Subcutaneous abdominal adipose tissue (tissue), 5 donors: ENCODE measurements around the gene LRRC39.

Source experiments
- H3K27ac ChIP-seq: one replicate; pipeline ENCODE4 v1.7.0; 2013; ENCODE audit warnings: low read depth, mild to moderate bottlenecking, inconsistent platforms, low read length, moderate library complexity
- H3K27me3 ChIP-seq, 5 donors: one replicate each; pipeline ENCODE4 v1.7.0; 2013; ENCODE audit warnings: low read length in 5 of 5, inconsistent platforms in 1 of 5; ENCODE audit not compliant: control insufficient read depth in 5 of 5, insufficient read depth in 4 of 5
- H3K36me3 ChIP-seq, 5 donors: one replicate each; pipeline ENCODE4 v1.7.0; 2013; ENCODE audit warnings: low read length in 5 of 5; ENCODE audit not compliant: control insufficient read depth in 5 of 5, insufficient read depth in 5 of 5
- H3K4me1 ChIP-seq, 5 donors: one replicate each; pipeline ENCODE4 v1.7.0; 2013; ENCODE audit warnings: low read length in 5 of 5, mild to moderate bottlenecking in 3 of 5, moderate library complexity in 1 of 5; ENCODE audit not compliant: control insufficient read depth in 5 of 5, insufficient read depth in 5 of 5
- H3K4me3 ChIP-seq, 5 donors: one replicate each; pipeline ENCODE4 v1.7.0; 2013; ENCODE audit warnings: low read length in 5 of 5, low read depth in 1 of 5
- H3K9ac ChIP-seq, 5 donors: one replicate each; pipeline ENCODE4 v1.7.0; 2013; ENCODE audit warnings: low read length in 5 of 5, mild to moderate bottlenecking in 4 of 5, moderate library complexity in 3 of 5
- H3K9me3 ChIP-seq, 5 donors: one replicate each; pipeline ENCODE4 v1.7.0; 2013; ENCODE audit warnings: low read length in 5 of 5; ENCODE audit not compliant: control insufficient read depth in 5 of 5
- donor health status: healthy.
- donor health status: healthy.
- donor health status: healthy.
- donor health status: healthy.
- donor health status: healthy.

LRRC39 gene

DNA sequence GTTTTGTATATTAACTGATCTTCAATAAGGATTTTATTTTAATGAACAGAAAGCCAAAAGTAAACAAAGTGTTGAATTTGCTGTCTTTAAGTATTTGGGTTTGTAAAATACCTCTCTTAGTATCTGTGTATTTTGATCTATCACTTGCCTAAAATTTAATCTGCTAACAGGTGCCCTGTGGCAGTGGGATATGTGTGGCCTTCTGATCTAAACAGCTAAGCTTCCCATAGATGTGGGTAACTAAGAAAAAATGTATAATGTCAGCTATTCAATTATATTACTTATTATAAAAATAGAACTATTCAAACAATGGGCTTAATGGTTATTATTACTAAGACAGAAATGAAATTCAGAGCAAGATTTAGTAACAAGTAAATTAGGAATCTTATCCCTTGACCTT lies 15.2 kb downstream of the LRRC39 start:
- Histone ChIP-seq H3K36me3 (no peaks in the 10 kb centered on the region), H3K4me1 (peaks cover 0 to 6% (median 4%) of the 10 kb centered on the region in 5 donors), H3K9ac (no peak overlapping the region), H3K27me3 (no peaks in the 10 kb centered on the region), H3K27ac (no peak overlapping the region), H3K4me3 (no peak overlapping the region), H3K9me3 (no peaks in the 10 kb centered on the region)

DNA sequence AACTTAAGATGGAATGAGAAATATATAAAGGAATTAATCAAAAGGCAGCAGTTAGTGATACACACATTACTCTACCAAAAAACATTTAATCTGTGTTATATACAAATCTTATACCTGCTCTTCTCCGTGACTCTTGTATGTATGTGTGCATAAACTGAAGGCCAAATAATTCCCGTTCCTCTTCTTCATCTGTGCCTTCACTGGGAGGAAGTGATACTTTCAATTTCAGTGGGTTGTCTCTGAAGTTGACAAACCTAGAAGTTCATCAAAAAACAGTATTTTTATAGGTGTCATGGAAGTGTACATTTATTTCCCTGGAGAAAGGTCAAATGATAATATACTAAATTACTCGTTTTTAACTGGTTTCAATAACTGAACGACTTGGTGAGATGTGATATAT lies 25.8 kb downstream of the LRRC39 start:
- no peaks in the 10 kb centered on the region for H3K4me1 ChIP-seq
- H3K27me3 ChIP-seq, result no peaks in the 10 kb centered on the region
- no peak overlapping the region for H3K27ac ChIP-seq
- no peak overlapping the region for H3K4me3 ChIP-seq
- no peak overlapping the region for H3K9ac ChIP-seq
- H3K9me3 ChIP-seq, result no peaks in the 10 kb centered on the region
- peaks cover 12 to 28% (median 21%) of the 10 kb centered on the region in 5 donors for H3K36me3 ChIP-seq

DNA sequence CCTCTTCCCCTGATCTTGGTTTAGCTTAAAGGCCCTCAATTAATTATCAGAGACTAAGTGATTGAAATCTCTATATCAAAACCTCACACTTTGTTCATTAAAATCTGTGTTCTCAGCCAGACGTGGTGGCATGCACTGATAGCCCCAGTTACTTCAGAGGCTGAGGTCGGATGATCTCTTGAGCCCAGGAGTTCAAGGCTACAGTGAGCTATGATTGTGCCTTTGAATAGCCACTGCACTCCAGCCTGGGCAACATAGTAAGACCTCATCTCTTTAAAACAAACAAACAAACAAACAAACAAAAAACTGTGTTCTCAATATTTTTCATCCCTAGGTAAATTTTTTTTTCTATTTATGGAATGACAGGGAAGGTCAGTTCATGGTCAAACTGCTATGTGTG lies 26.4 kb downstream of the LRRC39 start:
- H3K36me3 ChIP-seq, result peaks cover 15 to 34% (median 27%) of the 10 kb centered on the region in 5 donors
- no peak overlapping the region for H3K9ac ChIP-seq
- H3K27me3 ChIP-seq, result no peaks in the 10 kb centered on the region
- no peaks in the 10 kb centered on the region for H3K9me3 ChIP-seq
- H3K4me1 ChIP-seq, result no peaks in the 10 kb centered on the region
- H3K27ac ChIP-seq, result no peak overlapping the region
- no peak overlapping the region for H3K4me3 ChIP-seq

DNA sequence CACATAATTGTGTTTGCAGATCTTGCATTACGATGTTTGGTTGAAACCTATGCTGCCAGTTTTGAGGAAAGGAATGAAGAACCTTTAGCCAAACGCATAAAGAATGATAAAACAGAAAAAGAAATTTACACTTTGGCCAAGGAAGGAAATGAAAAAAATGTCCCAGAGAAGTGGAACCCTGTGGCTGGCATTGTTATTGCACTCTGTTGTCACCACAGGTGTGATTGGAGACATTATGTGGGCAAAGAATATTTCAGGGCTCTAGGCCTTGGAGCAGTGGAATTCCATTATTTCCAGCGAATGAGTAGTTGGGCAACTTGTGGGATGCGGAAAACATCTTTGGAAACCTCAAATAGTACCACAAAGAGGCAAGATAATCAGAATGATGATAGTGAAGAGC lies 30.2 kb downstream of the LRRC39 start:
- no peak overlapping the region for H3K27ac ChIP-seq
- no peaks in the 10 kb centered on the region for H3K27me3 ChIP-seq
- no peaks in the 10 kb centered on the region for H3K9me3 ChIP-seq
- H3K4me3 ChIP-seq, result no peak overlapping the region
- H3K9ac ChIP-seq, result no peak overlapping the region
- no peaks in the 10 kb centered on the region for H3K4me1 ChIP-seq
- H3K36me3 ChIP-seq, result peaks cover 44 to 64% (median 59%) of the 10 kb centered on the region in 5 donors

DNA sequence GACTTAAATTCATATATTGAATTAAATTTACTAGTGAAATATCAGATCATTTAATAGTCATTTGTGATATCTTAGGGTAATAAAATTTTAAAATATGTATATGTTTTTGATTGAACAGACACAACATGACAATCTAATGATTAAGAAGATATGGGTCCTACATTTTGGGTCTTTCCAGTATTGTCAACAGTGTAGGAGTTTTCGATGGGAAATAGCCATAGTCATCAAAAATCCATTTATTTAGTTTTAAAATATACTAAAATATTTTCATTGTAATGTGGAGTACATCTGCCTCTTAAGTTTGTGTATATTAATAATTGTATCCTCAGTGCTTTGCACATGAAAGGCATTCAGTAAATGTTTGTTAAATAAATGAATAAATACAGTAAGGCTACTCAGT lies 31.1 kb downstream of the LRRC39 start:
- Histone ChIP-seq H3K4me1 (no peaks in the 10 kb centered on the region), H3K36me3 (peaks cover 51 to 71% (median 66%) of the 10 kb centered on the region in 5 donors), H3K27me3 (no peaks in the 10 kb centered on the region)

DNA sequence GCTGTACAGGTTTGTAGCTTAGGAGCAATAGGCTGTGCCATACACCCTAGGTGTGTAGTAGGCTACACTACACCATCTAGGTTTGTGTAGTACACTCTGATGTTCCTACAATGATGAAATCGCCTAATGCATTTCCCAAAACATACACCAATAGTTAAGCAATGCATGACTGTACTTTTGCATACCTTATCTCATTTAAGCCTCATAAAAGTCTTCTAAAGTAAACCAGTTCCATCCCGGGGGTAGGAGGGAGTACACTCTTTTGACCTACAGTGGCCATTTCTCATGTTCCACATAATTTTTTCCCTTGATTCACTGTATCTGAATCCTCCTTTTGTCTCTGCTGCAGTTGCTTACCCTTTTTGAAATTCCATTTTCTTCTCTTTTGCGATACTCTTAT lies 32.9 kb downstream of the LRRC39 start:
- no peaks in the 10 kb centered on the region for H3K9me3 ChIP-seq
- H3K4me3 ChIP-seq, result no peak overlapping the region
- H3K27me3 ChIP-seq, result no peaks in the 10 kb centered on the region
- no peak overlapping the region for H3K9ac ChIP-seq
- no peak overlapping the region for H3K27ac ChIP-seq
- peaks cover 60 to 83% (median 82%) of the 10 kb centered on the region in 5 donors for H3K36me3 ChIP-seq
- no peaks in the 10 kb centered on the region for H3K4me1 ChIP-seq

More for the DNA sequence above, 31.1 kb downstream of the LRRC39 start:
- no peak overlapping the region for H3K27ac ChIP-seq
- H3K4me3 ChIP-seq, result no peak overlapping the region
- no peaks in the 10 kb centered on the region for H3K9me3 ChIP-seq
- H3K9ac ChIP-seq, result no peak overlapping the region

DNA sequence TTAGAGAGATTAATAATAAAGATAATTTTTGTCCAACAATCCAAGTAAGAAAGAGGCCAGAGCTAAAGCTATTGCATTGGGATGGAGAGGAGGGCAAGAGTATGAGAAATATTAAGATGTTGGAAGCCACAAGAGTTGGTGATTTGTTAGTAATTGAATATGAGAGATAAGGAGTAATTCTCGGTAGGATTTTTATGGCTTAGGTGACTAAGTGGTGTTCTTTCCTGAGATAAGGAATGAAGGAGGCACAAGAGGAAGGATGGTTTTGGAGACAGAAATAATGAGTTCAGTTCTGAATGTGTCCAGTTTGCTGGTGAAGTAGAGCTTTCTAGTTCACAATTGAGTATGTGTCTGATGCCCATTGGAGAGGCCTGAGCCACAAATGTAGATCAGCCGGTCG lies 35.7 kb downstream of the LRRC39 start:
- H3K9me3 ChIP-seq, result no peaks in the 10 kb centered on the region
- no peaks in the 10 kb centered on the region for H3K4me1 ChIP-seq
- no peak overlapping the region for H3K27ac ChIP-seq
- H3K27me3 ChIP-seq, result no peaks in the 10 kb centered on the region
- no peak overlapping the region for H3K4me3 ChIP-seq
- H3K36me3 ChIP-seq, result peaks cover 70 to 97% (median 84%) of the 10 kb centered on the region in 5 donors
- H3K9ac ChIP-seq, result no peak overlapping the region

DNA sequence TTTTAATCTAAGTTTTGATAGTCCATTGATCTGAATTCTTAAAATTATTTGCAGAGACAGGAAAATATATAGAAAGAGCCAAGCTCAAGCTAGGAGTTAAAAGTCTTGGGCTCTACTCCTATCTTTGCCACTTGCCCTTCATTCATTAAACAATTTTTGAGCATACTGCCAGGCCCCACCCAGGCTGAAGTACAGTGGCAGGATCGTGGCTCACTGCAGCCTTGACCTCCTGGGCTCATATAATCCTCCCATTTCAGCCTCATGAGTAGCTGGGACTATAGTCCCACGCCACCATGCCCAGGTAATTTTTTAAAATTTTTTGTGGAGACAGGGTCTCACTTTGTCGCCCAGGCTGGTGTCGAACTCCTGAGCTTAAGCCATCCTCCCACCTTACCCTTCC lies 36.9 kb downstream of the LRRC39 start:
- peaks cover 69 to 93% (median 78%) of the 10 kb centered on the region in 5 donors for H3K36me3 ChIP-seq
- no peak overlapping the region for H3K27ac ChIP-seq
- no peak overlapping the region for H3K9ac ChIP-seq
- no peaks in the 10 kb centered on the region for H3K4me1 ChIP-seq
- no peak overlapping the region for H3K4me3 ChIP-seq
- no peaks in the 10 kb centered on the region for H3K9me3 ChIP-seq
- no peaks in the 10 kb centered on the region for H3K27me3 ChIP-seq

DNA sequence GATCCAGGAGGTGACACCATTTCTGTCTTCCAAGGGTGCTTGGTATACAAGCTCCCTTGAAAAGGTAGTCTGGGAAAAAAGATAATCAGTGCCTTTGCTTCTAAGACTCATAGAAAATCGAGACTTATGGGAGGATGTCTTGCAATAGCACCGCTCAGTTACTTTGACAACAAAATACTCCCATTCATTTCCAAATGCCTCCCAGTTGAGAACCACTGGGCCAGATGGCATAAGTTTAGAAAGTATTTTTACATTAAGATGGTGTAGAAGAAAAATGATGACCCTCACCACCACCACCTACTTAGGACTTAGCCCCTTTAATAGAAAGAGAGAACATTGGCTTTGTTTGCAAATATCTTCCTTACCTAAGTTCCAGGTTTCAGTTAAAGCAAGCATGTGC lies 40.5 kb downstream of the LRRC39 start:
- peaks cover 40 to 59% (median 48%) of the 10 kb centered on the region in 5 donors for H3K36me3 ChIP-seq

DNA sequence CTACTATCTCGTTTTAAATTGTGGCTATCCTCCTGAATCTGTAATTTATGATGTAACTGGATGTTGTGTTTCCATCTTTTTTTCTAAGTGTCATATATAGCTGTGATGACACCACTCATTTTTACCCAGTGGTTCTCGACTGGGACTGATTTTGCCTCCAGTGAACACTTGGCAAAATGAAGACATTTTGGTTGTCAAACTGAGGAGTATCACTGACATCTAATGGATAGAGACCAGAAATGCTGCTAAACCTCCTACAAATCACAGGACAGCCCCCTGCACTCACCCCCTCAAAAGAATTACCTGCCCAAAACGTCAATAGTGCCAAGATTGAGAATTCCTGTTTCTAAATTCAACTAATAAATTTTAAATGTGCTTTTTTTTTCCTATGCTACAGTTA lies 43.2 kb downstream of the LRRC39 start:
- Histone ChIP-seq H3K27ac (no peak overlapping the region), H3K9ac (no peak overlapping the region), H3K4me1 (peaks cover 2 to 19% (median 19%) of the 10 kb centered on the region in 5 donors), H3K36me3 (peaks cover 18 to 32% (median 24%) of the 10 kb centered on the region in 5 donors), H3K27me3 (no peaks in the 10 kb centered on the region), H3K9me3 (no peaks in the 10 kb centered on the region), H3K4me3 (no peak overlapping the region)

More for the DNA sequence above, 40.5 kb downstream of the LRRC39 start:
- Histone ChIP-seq H3K27me3 (no peaks in the 10 kb centered on the region), H3K4me3 (no peak overlapping the region), H3K27ac (no peak overlapping the region), H3K4me1 (peaks cover 2 to 12% (median 10%) of the 10 kb centered on the region in 5 donors), H3K9ac (no peak overlapping the region), H3K9me3 (no peaks in the 10 kb centered on the region)
